Endodermal cell (in vitro differentiated cells): ENCODE measurements around the gene HOXB3. TPM values are rescaled to one million over a fixed set of nuclear protein-coding genes. Genes with fewer than 3 reads are reported as not detected.

Source experiments
- DNase-seq: peaks from one replicate; pipeline ENCODE4 v3.0.0-alpha.2; 2017
- H3K27ac ChIP-seq: 2 replicates; pipeline ENCODE4 v1.5.1; 2013; ENCODE audit warnings: mild to moderate bottlenecking, low read depth, low read length, moderate library complexity
- H3K27me3 ChIP-seq: 2 replicates; pipeline ENCODE4 v1.6.1; 2013; ENCODE audit warnings: mild to moderate bottlenecking, low read length, moderate library complexity; ENCODE audit not compliant: insufficient read depth, control insufficient read depth, poor library complexity, severe bottlenecking
- H3K36me3 ChIP-seq: 2 replicates; pipeline ENCODE4 v1.7.0; 2013; ENCODE audit warnings: mild to moderate bottlenecking, low read length, moderate library complexity; ENCODE audit not compliant: control insufficient read depth, insufficient read depth
- H3K4me1 ChIP-seq: one replicate; pipeline ENCODE4 v1.7.0; 2013; ENCODE audit warnings: low read length; ENCODE audit not compliant: control insufficient read depth, insufficient read depth
- H3K4me3 ChIP-seq: 2 replicates; pipeline ENCODE4 v1.5.1; 2013; ENCODE audit warnings: mild to moderate bottlenecking, low read length, moderate library complexity
- H3K9ac ChIP-seq: 2 replicates; pipeline ENCODE4 v1.6.1; 2013; ENCODE audit warnings: mild to moderate bottlenecking, low read length, moderate library complexity; ENCODE audit not compliant: poor library complexity, severe bottlenecking; ENCODE audit errors: extremely low read depth
- H3K9me3 ChIP-seq: 2 replicates; pipeline ENCODE4 v1.6.1; 2013; ENCODE audit warnings: mild to moderate bottlenecking, low read length, moderate library complexity; ENCODE audit not compliant: control insufficient read depth
- H3K27ac Mint-ChIP-seq: 2 replicates; pipeline ENCODE4 v1.8.0; 2020; ENCODE audit warnings: mixed read lengths
- H3K27me3 Mint-ChIP-seq: 2 replicates; pipeline ENCODE4 v1.8.0; 2021; ENCODE audit warnings: mild to moderate bottlenecking, mixed read lengths; ENCODE audit not compliant: insufficient read depth
- H3K36me3 Mint-ChIP-seq: 2 replicates; pipeline ENCODE4 v1.8.0; 2020; ENCODE audit warnings: low read depth, mixed read lengths
- H3K4me1 Mint-ChIP-seq: 2 replicates; pipeline ENCODE4 v1.8.0; 2020; ENCODE audit warnings: mixed read lengths
- H3K4me3 Mint-ChIP-seq: 2 replicates; pipeline ENCODE4 v1.8.0; 2020; ENCODE audit warnings: mild to moderate bottlenecking, moderate library complexity, mixed read lengths
- H3K9me3 Mint-ChIP-seq: 2 replicates; pipeline ENCODE4 v1.8.0; 2020; ENCODE audit warnings: mild to moderate bottlenecking, mixed read lengths
- WGBS, 2 experiments: methylation state at CpG; one replicate each; pipeline versions ENCODE4 v1.1.5 to v1.1.7; 2013; ENCODE audit warnings: missing lambda C conversion rate in 2 of 2, mixed read lengths in 1 of 2; ENCODE audit not compliant: insufficient coverage in 1 of 2, insufficient read length in 1 of 2; 5-methylcytosine and 5-hydroxymethylcytosine counted together
- total RNA-seq, 2 donors: library from RNA; stranded (reverse); fragmentation: NEBNext Ultra II Directional in 1 of 2; extraction: Animal tissue kit (Norgen Biotek cat#: 25700) in 1 of 2; gene quantifications; 2 replicates in 1 of 2; 3 replicates in 1 of 2; pipeline ENCODE4 v1.2.1, GENCODE V29; 2021
- TF ChIP-seq, protein P1 (sequence below): fragments of 200-600 bp; sonication (generic); conservative IDR thresholded peaks from 2 replicates; pipeline ENCODE4 v1.5.0; 2021; ENCODE audit warnings: antibody characterized with exemption, mild to moderate bottlenecking

HOXB3 gene
- total RNA-seq, 2 donors from 2014 or later, result not detected

DNA sequence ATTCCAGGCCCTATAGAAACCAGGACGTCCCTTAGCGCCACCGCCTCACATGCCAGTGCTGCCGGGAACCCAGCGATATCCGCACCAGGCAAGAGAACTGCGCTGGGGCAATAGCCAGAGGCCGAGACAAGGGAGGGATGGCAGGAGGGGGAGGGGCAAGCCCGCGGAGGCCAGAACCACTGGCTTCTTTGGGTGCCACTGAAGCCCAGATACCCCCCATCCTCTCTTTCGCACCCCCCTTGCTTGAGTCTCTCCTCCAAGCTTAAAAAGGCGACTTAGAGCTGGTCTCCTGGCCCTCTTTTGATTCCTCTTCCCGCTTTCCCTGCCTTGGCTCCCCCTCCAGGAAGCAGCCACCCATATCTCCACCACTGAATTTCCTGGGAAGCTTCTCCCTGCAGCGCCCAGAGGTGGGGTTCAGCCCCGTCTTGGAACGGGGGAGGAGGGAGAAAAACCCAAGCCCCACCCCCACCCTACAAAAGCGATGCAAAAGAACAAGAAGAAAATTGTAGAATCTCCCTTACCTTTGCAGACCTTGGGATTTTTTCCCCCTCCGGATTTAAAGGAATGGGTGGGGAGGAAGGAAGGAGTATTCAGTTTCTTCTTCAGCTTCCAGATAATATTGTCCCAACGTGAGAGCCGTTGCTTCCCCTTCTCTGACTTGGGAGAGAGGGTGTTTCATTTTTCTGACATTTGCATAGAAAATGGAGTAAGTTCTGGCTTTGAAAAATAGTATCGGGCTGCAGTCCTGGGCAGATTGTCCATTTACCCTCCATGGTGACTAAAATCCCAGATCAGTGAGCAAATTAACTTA, 14.1 kb upstream of the HOXB3 start:
- H3K4me1 Mint-ChIP-seq, result peaks cover 1% of the 10 kb centered on the region
- no peak overlapping the region for H3K9ac ChIP-seq

DNA sequence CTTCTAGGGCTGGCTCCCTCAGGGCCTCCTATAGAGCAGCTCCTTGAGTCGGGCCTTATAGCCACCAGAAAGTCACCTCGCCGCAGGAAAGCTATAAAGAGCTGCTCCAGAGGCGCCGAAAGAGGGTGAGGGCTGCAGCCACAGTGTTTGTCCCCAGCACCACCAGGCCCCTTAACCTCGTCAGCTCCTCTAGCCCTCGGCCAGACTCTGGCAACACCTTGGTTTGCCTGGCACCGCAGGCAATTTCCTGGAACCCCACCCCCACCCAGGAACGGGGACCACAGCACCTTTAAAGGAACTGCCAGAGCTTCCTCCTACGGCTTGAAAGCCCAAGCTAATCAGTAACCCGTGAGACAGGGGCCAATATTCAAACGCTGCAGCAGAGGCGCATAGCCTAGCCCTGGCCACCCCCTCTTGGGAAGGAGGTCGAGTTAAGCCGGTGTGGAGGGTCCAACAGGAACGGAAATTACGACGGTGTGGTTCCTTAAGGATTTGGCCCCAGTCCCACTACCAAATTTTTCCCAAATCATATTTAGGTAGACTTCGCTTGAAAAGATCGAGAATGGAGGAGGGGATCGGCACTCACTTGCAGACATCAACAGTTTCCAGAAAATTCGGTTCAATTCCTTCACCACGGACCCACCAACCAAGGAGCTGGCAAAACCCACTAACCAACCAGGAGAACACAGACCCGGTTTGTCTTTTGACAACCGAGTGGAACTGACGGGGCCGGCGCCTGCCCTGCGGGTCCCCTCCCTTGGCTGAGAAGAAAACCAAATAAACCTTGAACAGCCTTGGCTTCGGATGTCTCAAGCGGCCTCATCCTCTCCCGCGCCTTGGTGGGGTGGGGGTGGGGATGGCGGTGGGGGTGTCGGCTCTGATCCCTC, 11.7 kb upstream of the HOXB3 start:
- Histone ChIP-seq H3K27ac (no peak overlapping the region), H3K27me3 (peaks cover 100% of the 10 kb centered on the region), H3K4me1 (no peaks in the 10 kb centered on the region), H3K36me3 (no peaks in the 10 kb centered on the region), H3K9me3 (peaks cover 12% of the 10 kb centered on the region), H3K9ac (no peak overlapping the region), H3K4me3 (no peak overlapping the region)
- H3K4me3 Mint-ChIP-seq, result no peak overlapping the region
- H3K36me3 Mint-ChIP-seq, result no peaks in the 10 kb centered on the region
- H3K27me3 Mint-ChIP-seq, result peaks cover 100% of the 10 kb centered on the region
- 6 to 7% methylated on average over 9 to 35 of the region's 35 CpGs for WGBS, 2 experiments
- TF ChIP-seq, protein P1, sequence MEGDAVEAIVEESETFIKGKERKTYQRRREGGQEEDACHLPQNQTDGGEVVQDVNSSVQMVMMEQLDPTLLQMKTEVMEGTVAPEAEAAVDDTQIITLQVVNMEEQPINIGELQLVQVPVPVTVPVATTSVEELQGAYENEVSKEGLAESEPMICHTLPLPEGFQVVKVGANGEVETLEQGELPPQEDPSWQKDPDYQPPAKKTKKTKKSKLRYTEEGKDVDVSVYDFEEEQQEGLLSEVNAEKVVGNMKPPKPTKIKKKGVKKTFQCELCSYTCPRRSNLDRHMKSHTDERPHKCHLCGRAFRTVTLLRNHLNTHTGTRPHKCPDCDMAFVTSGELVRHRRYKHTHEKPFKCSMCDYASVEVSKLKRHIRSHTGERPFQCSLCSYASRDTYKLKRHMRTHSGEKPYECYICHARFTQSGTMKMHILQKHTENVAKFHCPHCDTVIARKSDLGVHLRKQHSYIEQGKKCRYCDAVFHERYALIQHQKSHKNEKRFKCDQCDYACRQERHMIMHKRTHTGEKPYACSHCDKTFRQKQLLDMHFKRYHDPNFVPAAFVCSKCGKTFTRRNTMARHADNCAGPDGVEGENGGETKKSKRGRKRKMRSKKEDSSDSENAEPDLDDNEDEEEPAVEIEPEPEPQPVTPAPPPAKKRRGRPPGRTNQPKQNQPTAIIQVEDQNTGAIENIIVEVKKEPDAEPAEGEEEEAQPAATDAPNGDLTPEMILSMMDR, result no peak
- H3K4me1 Mint-ChIP-seq, result peaks cover 7% of the 10 kb centered on the region
- peak; percentile 72 for DNase-seq
- no peak overlapping the region for H3K27ac Mint-ChIP-seq
- no peaks in the 10 kb centered on the region for H3K9me3 Mint-ChIP-seq

More for the DNA sequence above, 14.1 kb upstream of the HOXB3 start:
- no peak overlapping the region for H3K4me3 ChIP-seq
- no peaks in the 10 kb centered on the region for H3K36me3 Mint-ChIP-seq
- H3K36me3 ChIP-seq, result no peaks in the 10 kb centered on the region
- DNase-seq, result peak; percentile 82
- H3K27me3 Mint-ChIP-seq, result peaks cover 100% of the 10 kb centered on the region
- TF ChIP-seq, protein P1, result no peak
- peaks cover 14% of the 10 kb centered on the region for H3K9me3 ChIP-seq
- peaks cover 100% of the 10 kb centered on the region for H3K27me3 ChIP-seq
- WGBS, 2 experiments, result 5 to 9% methylated on average over 11 to 17 of the region's 21 CpGs
- H3K9me3 Mint-ChIP-seq, result no peaks in the 10 kb centered on the region
- no peaks in the 10 kb centered on the region for H3K4me1 ChIP-seq
- H3K27ac Mint-ChIP-seq, result no peak overlapping the region
- no peak overlapping the region for H3K4me3 Mint-ChIP-seq
- no peak overlapping the region for H3K27ac ChIP-seq

DNA sequence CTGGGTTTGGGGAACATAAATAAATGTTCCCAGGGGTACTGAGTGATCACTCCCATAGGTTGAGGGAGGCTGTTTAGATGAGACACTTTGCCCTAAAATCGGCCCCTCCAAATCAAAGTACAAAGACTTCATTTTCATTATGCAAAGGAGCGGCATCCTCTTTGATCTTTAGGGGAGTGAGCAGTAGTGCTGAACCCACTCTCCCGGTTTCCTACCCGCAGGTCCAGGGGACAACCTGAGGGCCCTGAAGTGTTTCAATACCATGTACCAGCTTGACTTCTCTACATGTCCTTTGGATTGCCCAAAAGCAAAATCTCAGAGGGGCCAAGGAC, 11.1 kb upstream of the HOXB3 start:
- H3K9ac ChIP-seq, result no peak overlapping the region
- H3K4me3 ChIP-seq, result no peak overlapping the region
- H3K27me3 ChIP-seq, result peaks cover 100% of the 10 kb centered on the region
- H3K36me3 ChIP-seq, result no peaks in the 10 kb centered on the region
- H3K27ac ChIP-seq, result no peak overlapping the region
- Mint-ChIP-seq H3K27me3 (peaks cover 100% of the 10 kb centered on the region), H3K36me3 (no peaks in the 10 kb centered on the region), H3K4me1 (peaks cover 10% of the 10 kb centered on the region), H3K27ac (no peak overlapping the region), H3K9me3 (no peaks in the 10 kb centered on the region), H3K4me3 (no peak overlapping the region)
- no peaks in the 10 kb centered on the region for H3K4me1 ChIP-seq
- 2 to 5% methylated on average over 4 of the region's 4 CpGs for WGBS, 2 experiments
- peaks cover 12% of the 10 kb centered on the region for H3K9me3 ChIP-seq
- DNase-seq, result no peak
- TF ChIP-seq, protein P1, result no peak
